ENCODE results near the gene PRKCE.

PRKCE gene

DNA sequence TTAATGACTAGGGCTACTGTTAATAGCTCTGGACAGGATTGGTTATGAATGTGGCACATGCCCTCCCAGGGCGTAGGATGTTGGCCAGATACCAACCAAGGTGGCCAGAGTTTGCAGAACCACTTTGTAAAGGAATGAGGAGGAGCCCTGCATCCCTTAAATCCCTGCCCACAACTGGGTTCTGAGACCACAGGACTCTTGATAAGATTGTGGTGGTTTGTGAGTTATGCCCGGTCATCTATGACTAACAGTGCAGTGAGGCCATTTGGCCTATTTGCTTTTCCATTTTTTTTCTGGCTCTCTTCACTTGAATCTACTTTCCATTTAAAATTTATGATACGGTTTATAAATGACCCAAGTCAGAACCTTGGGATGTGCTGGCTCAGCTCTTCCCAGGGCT is 294.5 kb downstream of the PRKCE start:
- DNase-seq = peak; percentile 31

GRCh38 chr2:45950606-45951005 is 299.1 kb downstream of the PRKCE start:
- no peak for DNase-seq

- no peak for DNase-seq
These were observed 299.7 kb downstream of the PRKCE start for GRCh38 chr2:45951025-45951727.

- no peak for DNase-seq
These were observed 301.1 kb downstream of the PRKCE start for GRCh38 chr2:45952591-45952990.

DNA sequence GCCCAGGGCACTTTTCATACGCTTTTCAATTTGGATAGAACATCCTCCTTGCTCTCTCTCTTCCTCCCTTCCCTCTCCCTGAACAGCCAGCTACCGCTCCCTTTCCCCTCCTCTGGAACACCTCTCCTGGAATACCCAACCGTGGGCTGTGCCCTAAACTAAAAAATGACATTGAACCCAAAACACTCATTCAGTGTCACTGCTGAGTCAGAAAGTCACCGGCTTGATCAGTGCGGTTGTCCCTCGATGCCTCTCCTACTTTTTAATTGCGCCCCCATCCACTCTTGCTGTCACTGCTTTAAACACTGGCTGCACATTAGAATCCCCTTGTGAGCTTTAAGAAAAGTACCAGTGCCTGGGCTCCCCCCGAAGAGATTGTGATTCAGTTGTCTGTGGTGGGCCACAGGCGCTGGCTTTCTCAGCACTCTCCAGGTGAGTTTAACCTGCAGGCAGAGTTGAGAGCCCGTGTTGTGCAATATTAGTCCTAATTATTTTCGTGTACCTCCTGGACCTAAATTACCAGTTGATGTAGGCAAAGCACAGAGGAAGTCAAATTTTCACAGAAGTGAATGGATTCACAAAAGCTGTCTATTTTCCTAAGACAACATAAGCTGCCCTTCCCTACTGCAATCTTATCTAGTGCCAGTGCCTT is 302.0 kb downstream of the PRKCE start:
- no peak for DNase-seq

DNA sequence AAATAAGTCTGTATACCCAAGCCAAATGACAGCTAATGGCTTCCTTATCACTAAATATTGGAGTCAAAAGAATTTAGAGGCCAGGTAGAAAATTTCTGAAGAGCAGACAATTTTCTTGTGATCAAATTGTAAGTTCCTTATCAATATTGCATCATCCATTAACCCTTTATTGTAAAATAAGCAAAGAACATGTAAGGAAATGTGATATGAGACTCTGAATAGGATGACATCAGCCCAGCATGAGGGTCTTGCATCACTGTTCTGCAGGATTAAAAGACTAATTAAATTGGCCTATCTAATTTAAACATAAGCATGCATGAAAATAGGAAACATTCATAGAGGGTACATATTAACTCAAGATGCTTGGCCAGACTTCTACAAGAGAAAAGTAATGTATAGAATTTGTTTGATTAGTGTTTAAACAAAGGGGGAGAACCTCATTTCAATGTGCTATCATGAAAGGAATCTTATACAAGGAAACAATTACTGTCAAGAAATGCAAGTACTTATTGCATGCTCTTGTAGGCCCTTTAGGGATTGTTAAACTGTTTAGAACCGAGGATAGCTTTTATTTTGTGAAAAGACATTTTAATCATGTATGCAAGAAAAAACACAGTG is 302.9 kb downstream of the PRKCE start:
- DNase-seq = peak; percentile 45

GRCh38 chr2:45957533-45958227 is 306.2 kb downstream of the PRKCE start:
- no peak for DNase-seq

DNA sequence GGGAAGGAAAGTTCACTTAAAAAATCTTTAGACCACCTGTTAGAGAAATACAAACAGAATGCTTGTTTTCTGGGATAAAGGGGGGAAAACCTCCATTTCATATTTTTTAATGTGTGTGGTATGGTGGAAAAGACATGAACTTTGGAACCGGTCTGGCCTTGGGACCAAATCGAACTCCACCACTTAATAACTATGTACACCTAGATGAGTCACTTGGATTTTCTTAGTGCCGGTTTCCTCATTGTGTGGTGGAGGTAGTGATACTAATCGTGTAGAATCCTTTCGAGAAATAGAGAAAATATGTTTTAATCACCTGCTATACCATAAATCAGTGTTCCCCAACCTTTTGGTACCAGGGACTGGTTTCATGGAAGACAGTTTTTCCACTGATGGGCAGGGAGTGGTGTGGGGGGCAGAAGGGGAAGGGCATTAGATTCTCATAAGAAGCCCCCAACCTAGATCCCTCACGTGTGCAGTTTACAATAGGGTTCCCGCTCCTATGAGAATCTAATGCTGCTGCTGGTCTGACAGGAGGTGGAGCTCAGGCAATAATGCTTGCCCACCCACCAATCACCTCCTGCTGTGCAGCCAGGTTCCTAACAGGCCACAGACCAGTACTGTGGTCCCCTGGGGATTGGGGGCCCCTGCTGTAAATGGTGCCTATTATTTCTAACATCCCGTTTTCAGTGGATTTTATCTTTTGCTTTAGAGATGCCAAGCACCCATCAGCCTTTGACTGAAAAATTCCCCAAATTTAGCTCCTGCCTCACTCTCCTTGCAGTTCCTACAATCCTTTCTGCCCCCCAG is 308.8 kb downstream of the PRKCE start:
- no peak for DNase-seq

DNA sequence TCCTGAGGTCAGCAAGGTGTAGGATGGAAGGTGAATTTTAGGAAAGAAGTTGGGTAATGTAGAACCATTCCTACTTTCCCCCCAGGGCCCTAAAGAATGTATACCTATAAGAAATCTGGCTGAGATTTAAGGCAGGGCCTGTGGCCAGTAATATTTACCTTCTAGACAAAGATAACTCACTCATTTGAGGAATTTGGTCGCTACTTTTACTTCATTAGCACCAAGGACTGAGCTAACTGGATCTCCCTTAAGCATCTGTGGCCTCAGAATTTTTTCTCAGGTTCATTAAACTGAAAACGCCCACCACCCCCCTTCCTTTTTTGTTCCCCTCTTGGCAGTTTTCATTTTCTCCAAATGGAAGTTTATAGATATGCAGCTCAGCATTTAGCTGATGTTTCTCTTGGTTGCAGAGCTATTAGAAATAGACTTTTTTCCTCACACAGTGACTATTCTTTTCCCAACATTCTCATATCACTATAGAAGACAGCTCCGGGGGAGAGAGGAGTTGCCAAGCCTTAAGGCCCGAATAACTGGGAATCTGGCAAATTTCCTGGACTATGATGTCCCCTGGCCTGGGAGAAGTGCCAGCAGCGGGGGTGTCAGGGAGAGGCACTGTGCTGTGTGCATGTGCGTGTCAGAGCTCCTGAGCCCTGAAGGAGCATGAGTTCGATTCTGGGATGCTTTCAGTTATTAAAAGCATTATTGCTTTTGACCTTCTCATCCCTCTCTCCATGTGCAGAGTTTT is 310.9 kb downstream of the PRKCE start:
- DNase-seq = peak; percentile 21

- DNase-seq = no peak
These were observed 312.3 kb downstream of the PRKCE start for GRCh38 chr2:45963816-45964215.

DNA sequence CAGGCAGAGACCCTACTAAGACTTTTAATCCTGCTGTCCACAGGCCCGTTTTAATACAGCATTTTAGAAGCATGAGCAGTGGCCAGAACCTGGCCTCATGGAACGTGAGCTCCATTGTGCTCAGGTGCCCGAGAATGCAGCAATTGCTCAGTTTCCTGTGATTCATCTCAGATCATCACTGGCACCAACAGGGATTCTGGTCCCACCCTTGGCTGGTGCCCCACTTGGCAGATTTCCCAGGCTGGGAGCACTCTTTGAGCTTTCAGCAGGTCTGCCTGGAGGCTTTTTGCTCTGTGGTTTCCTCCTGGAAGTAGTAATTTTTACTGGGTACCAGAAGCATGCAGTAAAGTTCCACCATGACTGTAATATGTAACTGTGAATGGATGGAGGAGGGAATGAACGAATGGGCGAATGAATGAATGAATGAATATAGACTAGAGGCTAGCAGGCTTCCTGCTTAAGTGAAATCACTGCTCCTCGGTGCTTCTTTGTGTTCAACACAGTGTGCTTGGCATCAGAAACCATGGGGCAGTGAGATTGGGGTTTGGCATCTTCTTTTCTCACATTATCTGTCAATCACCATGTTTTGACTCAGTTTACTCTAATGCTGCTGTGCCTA is 312.9 kb downstream of the PRKCE start:
- peak; percentile 90 for DNase-seq

- DNase-seq = no peak
These were observed 313.4 kb downstream of the PRKCE start for GRCh38 chr2:45964906-45965305.

DNA sequence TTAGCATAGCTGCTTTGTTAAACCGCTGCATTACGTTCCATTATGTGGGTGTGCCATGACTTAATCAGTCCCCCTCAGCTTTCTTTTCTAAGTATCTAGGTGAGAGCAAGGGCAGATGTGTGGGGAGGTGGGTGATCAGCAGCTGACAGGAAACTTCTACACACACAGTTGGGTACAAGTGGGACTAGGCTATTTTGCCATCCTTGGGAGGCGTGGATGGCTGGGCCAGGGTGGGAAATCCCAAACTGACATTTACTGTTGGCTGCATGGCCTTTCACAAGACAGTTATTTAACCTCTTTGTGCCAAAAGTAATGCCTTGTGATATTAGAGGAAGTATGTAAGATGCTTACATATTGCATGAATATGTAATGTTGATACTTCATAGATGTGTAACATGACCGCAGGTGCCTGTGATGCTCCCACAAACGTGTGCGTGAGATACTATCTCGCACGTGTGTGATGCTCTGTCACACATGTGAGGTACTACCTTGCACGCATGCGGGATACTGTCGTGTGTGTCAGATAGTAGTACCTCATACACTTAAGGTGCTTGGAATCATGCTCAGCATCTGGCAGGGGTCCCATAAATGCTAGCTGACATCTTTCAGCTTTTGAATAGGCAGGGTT is 314.5 kb downstream of the PRKCE start:
- DNase-seq = no peak

GRCh38 chr2:45968946-45969584 is 317.6 kb downstream of the PRKCE start:
- peak; percentile 47 for DNase-seq

GRCh38 chr2:45973426-45973825 is 322.0 kb downstream of the PRKCE start:
- no peak for DNase-seq

- DNase-seq = no peak
These were observed 322.6 kb downstream of the PRKCE start for GRCh38 chr2:45974056-45974455.

DNA sequence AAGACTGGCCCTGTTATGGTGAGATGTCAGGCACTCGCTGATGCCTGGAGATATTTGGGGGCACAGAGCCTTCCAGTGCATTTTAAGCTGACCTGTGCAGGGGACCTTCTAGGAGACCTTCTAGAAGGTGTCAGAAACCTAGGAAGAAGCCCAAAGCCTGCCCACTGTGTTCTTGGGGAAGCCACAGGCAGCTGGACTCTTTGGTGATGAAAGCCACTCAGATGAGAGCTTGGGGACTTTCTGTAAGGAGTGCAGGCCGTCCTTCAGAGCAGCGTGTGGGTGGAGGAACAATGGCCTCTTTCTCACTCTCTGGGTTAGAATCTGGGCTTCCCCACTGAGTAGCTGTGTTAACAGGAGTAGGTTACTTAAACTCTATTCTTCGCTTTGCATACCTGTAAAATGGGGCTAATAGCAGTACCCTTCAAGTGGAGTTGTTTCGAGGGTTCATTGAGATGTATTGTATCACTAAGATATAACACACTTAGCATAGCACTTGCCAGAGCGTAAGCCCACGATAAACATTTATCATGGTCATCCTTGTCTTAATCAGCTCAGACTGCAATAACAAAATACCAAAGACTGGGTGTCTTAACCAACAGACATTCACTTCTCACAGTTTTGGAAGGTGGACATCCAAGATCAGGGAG is 323.4 kb downstream of the PRKCE start:
- DNase-seq = no peak

- DNase-seq = no peak
These were observed 324.5 kb downstream of the PRKCE start for GRCh38 chr2:45975752-45976517.

GRCh38 chr2:45978302-45978859 is 326.9 kb downstream of the PRKCE start:
- no peak for DNase-seq

Measured in DMS79 treated with DMSO at 0.1 percent for 48 hours (cell line).